Stimulated activated CD4-positive, alpha-beta T cell treated with anti-CD3 and anti-CD28 coated beads, TNF-alpha, amount 100 ng/mL, for 48 hours (primary cell): Measurements from ENCODE around the gene SKIL.

Experiments used
- DNase-seq, 3 donors: peaks; one replicate each; pipeline ENCODE4 v3.0.0-alpha.2; 2020; ENCODE audit warnings: low read depth in 3 of 3

The SKIL gene

DNA sequence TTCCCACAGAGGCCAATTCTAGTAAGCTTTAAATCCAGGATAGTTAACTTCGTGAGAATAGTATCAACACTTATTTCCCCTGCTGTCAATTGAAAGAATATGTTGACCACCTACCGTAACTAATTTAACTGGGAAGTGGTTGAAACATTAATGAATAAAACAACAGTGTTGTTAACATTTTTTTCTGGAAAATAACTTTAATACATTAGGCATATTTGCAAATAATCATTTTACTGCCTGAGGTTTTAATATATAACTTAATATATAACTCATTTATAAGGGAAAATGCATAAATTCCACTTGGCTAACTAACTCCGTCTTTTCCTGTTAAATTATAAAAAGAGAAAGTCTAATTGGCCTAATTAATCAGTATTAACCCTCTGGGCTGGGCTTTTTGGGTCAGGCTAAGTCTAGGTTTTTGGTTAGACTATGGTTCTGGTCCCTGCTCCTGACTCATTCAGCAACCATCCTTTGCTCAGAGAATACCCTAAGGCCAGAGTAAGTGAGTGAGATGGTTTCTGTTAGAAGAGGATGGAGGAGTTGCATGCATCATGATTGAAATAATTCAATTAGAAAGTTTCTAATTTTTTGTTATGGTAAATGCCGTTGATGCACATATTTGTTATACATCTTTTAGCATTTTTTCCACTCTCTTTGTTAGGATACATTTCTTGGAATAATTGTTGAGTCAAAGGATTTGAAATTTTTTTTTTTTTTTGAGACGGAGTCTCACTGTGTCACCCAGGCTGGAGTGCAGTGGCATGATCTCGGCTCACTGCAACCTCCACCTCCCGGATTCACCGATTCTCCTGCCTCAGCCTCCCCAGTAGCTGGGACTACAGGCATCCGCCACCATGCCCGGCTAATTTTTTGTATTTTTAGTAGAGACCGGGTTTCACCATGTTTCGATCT lies 10.8 kb upstream of the SKIL start:
- no peak for DNase-seq

DNA sequence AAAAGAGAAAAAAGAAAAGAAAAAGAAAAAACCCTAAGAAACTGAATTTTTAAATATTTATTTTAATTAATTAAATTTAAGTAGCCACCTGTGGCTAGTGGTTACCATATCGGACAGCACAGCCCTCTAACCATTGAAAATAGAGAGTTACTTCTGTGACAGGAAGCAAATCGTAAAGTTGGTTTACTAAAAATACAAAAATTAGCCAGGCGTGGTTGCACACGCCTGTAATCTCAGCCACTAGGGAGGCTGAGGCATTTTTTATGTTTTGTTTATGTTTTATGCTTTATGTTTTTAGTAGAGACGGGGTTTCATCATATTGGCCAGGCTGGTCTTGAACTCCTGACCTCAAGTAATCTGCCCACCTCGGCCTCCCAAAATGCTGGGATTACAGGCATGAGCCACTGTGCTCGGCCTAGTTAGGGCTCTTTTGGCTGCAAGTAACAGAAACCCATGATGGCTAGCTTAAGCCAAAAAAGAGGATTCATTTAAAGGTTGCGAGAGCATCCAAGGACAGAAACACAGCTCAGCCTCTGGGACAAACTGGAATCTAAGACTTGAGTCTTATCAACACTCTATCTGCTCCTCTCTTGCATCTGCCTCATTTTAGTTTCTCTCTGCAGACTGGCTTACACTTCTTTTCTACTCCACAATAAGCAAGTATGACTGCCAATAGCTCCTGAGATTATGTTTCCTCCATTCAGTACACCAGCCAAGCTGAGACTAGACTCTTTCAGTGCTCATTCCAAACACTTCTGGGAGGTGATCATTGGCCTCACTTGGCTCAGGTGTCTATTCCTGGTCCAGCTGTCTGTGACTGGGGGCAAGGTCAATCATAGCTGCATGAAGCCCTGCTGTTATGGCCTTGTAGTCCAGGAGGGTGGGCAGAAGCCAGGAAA lies 6.8 kb upstream of the SKIL start:
- no peak for DNase-seq

DNA sequence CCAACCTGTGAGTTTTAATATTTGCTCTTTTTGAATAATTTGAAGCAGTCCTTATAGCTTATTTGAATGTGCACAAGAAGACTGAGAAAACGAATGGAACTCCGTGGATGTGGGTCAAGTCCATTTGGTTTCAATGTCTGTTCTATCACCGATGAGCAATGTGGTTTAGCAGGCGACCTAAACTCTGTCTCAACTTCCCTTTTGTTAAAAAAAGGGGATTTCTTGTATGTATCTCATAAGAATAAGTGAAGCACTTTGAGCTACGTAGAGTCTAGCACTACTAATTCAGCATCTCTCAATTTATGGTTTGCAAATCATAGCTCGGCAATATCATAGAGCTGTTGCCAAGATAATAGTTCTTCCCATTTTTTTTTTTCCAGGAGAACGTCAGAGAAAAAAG lies 4.6 kb upstream of the SKIL start:
- no peak for DNase-seq

DNA sequence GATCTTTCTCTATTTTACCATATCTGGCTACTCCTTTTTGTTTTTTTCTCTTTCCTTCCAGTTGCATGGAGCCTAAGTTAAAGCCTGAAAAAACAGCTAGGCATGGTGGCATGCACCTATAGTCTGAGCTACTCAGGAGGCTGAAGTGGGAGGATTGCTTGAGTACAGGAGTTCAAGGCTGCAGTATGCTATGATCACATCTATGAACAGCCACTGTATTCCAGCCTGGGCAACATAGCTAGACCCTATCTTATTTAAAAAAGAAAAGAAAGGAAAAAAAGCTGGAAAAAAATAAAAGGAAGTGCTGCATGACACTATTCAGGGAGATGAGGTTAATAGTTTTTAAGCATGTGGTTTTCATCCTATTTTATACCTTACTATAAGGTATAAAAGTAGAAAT lies 4.0 kb upstream of the SKIL start:
- no peak for DNase-seq

DNA sequence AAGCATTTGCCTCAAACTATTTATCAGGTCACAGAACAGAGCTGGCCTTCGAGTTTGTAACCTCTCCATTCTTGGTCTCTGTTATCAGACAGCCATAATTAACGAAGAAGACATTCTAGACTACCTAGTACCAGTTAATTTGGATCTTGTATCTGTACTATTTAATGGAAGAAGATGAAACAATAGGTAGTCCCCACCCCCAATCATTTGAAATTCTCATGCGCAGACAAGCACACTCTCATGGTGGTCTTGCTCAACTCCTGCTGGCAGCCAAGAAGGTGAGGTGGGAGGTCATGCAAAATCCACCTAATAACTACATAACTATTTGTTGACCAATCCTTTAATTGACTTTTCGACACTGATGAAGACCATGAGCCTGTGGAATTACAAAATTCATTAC lies 2.8 kb upstream of the SKIL start:
- no peak for DNase-seq

DNA sequence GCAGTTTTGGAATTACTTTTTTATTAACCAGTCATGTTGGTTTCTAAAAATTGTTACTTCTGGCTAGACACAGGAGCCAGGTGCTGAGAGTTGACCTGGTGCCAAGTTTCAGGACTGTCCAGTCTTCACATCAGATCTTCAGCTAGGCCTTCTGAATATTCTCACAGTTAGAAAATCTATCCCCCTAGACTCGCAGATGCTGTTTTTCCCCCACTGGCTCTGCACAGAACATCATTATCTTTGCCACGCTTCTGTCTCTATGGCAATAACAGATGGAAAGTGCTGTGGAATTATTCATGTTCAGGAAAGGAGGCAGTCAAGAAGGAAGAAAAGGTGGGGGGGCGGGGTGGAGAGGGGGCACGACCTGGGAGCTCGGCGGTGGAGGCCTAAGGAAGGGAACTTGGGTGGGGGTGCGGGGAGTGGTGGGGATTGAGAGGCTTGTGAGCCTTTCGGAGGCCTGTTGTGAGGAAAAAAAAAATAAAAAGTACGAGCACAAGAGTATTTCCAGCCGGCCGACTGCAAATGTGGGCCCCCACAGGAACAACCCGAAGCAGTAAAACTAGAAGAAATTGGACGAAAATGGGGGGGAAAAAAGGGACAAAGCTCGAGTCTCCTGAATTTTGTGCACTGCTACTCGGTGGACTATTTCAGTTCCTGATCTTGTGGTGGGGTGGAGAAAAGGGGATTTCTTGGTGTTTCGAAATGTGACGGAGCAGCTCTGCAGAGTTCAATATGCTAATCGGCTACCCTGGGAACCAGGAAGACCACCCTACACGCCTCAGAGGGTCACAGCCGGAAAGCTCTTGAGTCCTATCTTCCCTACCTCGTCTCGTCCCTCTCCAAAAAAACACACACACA lies 1.5 kb upstream of the SKIL start:
- DNase-seq, result no peak

DNA sequence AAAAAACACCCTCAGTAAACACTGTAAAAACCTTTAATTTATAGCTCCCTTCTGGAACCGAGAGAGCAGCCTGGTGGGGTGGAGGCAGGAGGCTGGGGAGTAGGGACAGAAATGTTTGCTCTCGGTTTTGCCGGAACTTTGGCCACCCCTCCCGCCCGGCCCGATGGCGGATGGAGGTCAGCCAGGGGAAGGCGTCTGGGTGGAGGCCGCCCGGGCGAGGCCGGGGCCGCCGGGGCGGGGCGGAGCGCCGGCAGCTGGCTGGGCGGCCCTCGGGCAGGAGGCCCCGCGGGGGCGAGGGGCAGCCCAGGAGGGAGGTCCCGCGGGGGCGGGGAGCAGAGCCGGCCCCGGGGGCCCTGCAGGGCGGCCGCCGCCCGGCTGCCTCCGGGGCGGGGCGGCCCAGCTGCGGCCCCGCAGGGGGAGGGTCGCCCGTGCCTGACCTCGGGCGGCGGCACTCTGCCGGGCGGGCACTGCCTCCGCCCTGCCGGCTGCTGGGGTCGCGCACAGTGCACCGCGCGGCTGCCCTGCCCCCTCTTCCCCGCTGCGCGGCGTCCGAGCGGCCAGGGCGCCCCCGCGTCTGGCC lies 829 bp upstream of the SKIL start:
- peak; percentile 12 to 43 (median 14) for DNase-seq

DNA sequence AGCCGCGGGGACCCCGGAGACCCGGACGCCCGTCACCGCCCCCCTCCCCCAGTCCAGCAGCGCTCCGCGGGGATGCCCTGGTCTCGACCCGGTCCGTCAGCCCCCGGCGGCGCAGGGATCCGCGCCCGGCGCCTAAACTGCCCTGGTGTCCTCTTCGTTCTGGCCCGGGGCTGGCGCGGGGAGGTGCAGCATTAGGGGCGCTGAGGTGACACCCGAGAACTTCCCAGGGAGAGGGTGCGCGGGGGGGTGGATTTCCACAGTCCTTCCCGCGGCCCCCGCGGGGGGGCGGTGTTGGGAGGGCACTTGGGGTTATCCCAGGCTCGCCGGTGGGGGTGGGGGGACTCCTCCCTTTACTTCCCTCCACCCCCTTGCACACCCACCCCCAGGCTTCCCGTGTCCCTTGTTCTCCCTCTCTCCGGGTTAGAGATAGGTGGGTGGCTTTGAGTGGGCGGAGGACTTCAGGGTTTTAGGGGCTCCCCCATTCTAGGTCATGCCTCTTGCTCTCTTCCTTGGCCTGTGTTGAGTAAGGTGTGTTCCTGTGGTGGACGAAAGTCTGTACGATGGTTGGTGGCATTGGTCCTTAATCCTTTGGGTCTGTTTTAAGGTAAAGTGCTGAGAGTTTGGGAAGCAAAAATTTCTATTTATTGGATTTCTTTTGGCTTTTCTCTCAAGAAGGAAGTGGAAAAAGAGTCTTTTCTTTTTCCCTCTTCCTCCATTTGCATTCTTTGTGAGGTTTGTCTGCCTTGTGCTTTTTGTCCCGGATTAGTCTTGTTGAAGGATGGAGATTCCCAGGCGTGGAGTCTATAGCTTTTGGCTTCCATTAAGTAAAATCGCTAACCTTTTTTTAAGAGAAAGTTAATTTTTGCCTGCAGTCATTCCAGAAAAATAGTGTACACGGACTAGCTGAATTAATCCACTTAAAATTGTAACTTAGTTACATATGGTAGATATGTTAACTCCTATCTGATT lies 811 bp downstream of the SKIL start:
- DNase-seq, result peak; percentile 49 to 71 (median 52)

DNA sequence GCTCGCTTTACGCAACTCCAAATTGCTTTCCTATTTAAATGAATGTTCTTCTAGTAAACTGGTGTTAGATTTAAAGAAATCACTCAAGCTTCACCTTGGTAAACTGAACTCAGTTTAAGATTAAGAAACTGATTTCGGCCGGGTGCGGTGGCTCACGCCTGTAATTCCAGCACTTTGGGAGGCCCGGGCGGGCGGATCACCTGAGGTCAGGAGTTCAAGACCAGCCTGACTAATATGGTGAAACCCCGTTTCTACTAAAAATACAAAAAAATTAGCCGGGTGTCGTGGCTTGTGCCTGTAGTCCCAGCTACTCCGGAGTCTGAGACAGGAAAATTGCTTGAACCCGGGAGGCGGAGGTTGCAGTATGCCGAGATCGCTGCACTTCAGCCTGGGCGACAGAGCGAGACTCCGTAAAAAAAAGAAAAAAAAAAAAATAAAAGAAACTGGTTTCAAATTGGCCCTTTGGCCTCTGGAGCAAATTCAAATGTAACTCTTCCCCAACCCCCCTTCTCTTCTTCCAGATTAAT lies 1.7 kb downstream of the SKIL start:
- no peak for DNase-seq

DNA sequence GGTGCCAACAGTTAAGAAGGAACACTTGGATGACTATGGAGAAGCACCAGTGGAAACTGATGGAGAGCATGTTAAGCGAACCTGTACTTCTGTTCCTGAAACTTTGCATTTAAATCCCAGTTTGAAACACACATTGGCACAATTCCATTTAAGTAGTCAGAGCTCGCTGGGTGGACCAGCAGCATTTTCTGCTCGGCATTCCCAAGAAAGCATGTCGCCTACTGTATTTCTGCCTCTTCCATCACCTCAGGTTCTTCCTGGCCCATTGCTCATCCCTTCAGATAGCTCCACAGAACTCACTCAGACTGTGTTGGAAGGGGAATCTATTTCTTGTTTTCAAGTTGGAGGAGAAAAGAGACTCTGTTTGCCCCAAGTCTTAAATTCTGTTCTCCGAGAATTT lies 3.0 kb downstream of the SKIL start:
- DNase-seq, result no peak

DNA sequence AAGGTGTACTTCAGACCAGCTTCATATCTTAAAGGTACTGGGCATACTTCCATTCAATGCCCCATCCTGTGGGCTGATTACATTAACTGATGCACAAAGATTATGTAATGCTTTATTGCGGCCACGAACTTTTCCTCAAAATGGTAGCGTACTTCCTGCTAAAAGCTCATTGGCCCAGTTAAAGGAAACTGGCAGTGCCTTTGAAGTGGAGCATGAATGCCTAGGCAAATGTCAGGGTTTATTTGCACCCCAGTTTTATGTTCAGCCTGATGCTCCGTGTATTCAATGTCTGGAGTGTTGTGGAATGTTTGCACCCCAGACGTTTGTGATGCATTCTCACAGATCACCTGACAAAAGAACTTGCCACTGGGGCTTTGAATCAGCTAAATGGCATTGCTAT lies 3.4 kb downstream of the SKIL start:
- DNase-seq, result no peak

DNA sequence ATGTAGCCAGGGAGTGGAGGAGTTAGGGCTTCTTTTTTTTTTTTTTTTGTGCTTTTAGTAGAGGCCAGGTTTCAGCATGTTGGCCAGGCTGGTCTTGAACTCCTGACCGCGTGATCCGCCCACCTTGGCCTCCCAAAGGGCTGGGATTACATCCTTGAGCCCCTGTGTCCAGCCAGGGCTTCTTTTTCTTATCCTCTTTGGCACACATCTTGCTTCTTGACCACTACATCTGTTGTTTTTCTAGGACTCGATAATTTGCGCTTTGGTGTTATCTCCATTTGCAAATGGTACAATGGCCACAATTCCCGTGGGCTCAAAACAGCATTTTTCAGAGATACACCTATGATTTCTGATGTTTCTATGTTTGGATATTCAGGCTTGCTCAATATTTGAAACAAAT lies 4.2 kb downstream of the SKIL start:
- no peak for DNase-seq

DNA sequence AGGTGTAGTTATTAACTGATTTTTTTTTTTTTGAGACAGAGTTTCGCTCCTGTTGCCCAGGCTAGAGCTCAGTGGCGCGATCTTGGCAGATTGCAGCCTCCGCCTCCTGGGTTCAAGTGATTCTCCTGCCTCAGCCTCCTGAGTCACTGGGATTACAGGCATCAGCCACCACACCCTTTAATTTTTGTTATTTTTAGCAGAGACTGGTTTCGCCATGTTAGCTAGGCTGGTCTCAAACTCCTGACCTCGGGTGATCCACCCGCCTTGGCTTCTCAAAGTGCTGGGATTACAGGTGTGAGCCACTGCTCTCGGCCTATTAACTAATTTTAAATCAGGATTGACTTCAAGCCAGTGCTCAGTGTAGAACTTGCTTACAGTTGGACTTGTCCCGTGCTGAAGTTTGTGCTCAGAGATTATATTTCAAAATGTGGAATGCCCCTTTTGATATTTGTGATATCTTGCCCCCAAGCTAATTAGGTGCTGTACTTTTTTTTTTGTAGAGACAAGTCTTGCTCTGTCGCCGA lies 6.0 kb downstream of the SKIL start:
- DNase-seq, result no peak

DNA sequence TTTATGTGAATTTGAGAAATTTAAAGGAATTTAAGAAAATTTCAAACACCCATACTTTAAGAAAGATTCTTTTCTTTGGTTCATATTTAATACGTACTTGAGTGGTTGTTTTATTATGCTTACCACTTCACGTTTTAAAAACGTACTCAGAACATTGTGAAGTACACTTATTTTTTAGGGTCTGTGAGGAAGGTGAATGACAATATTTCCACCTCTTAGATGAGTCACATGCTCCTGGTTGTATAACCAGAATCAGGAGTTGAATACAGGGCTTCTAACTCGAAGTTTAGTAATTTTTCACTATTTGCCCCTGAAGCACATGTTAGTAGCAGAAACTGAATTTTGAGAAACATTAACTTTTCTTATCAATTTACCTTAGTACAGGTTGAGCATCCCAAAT lies 7.5 kb downstream of the SKIL start:
- no peak for DNase-seq

DNA sequence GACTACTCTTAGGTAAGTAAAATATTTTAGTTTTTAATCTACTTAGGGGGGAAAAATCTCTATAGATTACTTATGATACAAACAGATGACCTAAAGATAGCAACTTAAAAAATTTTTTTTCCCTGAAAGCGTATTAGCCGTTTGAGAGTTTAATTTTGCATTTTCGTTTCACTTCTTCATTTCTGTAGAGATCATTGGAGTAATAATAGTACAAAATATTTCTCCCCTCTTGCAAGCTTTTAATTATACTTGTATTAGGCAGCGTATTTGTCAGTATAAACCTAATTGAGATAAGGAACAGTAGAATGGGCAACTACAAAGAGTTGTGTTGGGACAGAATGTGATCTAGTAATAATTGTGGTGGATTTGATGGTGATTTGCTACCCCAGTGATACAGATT lies 10.3 kb downstream of the SKIL start:
- no peak for DNase-seq

DNA sequence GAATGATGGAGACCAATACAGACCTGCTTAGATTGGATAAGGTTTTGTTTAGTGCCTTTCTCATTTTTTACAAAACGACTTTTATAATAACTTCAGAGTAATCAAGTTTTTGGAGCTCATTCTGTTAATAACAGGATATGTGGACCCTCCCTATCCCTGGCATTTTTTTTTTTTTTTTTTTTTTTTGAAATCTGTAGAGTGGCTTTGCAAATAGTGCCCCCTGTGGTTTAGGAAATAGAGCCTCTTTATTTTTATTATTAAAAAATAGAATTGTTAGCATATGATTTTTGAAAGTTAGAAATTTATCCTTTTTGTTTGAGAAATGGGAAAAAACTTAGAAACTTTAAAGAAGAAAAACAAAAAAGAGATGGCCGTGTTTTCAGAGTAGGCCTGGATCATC lies 11.4 kb downstream of the SKIL start:
- no peak for DNase-seq

DNA sequence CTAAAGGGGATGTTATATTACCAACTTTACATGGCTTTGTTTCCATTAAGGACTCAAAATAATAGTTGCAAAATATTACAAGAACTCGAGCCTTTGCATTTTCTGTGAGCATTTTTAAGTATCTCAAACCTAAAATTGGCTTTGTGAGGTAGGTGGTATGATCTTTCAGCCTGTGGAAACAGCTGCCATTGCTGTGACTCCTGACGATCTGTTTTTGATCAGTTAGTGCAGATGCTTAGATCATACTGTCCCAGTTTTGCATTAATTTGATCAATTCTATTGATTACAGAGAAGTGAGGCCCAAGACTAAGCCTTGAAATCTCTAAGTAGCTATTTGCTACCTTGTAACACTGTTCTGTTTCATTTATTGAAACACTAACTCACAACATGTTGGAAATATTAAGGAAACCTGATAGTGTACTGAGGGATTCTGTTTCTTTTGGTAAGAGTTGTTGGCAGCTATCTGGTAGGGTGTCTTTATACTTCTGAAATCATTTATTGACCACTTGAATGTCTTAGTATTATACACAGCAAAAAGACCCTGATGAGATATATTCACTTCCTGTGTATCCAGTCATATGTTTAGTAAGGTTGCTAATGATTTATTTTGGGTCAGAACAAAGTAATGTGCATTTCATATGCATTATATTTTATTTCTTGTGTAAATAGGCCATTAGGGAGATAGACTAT lies 14.8 kb downstream of the SKIL start:
- DNase-seq, result no peak

DNA sequence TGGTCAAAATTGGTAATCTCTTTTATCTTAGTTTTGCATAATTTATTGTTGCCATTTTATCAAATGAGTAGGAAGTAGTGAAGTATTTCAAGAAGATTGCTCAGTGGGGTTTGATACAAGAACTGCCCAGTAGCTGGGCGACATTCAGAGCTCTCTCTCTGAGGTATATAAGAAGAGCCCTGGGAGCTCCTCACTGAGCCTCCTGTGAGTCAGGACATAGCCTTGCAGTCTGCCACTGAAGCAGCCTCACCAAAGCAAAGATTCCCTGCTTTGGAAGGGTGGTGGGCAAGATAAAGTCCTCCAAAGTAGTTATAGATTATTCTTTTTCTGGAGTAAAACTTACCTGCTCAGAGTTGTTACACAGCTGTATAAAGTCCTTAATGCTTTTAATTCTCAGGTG lies 26.1 kb downstream of the SKIL start:
- no peak for DNase-seq

DNA sequence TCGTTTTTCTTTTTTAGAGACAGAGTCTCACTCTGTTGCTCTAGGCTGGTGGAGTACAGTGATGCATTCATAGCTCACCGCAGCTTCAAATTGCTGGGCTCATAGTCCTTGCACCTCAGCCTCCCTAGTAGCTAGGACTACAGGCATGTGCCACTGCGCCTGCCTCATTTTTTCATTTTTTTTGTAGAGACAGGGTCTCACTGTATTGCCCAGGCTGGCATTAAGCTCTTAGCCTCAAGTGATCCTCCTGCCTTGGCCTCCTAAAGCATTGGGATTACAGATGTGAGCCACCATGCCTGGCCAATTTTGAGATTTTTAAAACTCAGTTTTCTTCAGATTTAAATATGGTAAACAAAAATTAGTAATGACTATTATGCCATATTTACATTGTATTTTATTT lies 29.0 kb downstream of the SKIL start:
- DNase-seq, result no peak
